Epithelial cell of esophagus (primary cell): ENCODE measurements around the gene PBX1.
A peak's percentile ranks its signal among the peaks of the same experiment; 100 is the strongest.

Source experiments
- DNase-seq: peaks from one replicate; pipeline ENCODE4 v3.0.0; 2010; ENCODE audit warnings: low read depth
- H3K4me3 ChIP-seq: 2 replicates; pipeline ENCODE4 v1.5.1; 2011; ENCODE audit warnings: mild to moderate bottlenecking, low read length, control low read depth
- TF ChIP-seq, protein P1 (sequence below): IDR thresholded peaks from 2 replicates; pipeline ENCODE4 v1.5.1; 2011; ENCODE audit warnings: low read depth, mild to moderate bottlenecking, low read length, control low read depth, inconsistent platforms; ENCODE audit not compliant: insufficient read depth; ENCODE audit errors: missing control alignments

Gene PBX1

DNA sequence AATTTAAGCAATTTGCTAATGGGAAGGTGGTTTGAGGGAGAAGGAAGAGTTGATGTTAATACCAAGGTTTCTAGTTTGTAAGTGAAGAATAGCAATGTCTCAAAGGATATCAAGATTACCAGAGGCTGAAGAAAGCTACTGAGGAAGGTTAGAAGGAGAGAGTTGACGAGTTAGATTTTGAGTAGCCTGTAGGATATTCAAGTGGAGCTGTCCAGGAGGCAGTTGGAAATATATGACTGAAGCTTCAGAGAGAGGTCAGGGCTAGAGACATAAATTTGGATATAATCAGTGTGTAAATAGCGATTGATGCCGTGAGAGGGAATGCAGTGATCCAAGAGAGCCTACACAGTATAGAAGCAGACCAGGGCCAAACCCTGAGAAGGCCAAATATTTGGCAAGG lies 48.4 kb downstream of the PBX1 start:
- DNase-seq = no peak
- no peak overlapping the region for H3K4me3 ChIP-seq
- TF ChIP-seq, protein P1, sequence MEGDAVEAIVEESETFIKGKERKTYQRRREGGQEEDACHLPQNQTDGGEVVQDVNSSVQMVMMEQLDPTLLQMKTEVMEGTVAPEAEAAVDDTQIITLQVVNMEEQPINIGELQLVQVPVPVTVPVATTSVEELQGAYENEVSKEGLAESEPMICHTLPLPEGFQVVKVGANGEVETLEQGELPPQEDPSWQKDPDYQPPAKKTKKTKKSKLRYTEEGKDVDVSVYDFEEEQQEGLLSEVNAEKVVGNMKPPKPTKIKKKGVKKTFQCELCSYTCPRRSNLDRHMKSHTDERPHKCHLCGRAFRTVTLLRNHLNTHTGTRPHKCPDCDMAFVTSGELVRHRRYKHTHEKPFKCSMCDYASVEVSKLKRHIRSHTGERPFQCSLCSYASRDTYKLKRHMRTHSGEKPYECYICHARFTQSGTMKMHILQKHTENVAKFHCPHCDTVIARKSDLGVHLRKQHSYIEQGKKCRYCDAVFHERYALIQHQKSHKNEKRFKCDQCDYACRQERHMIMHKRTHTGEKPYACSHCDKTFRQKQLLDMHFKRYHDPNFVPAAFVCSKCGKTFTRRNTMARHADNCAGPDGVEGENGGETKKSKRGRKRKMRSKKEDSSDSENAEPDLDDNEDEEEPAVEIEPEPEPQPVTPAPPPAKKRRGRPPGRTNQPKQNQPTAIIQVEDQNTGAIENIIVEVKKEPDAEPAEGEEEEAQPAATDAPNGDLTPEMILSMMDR = no peak

DNA sequence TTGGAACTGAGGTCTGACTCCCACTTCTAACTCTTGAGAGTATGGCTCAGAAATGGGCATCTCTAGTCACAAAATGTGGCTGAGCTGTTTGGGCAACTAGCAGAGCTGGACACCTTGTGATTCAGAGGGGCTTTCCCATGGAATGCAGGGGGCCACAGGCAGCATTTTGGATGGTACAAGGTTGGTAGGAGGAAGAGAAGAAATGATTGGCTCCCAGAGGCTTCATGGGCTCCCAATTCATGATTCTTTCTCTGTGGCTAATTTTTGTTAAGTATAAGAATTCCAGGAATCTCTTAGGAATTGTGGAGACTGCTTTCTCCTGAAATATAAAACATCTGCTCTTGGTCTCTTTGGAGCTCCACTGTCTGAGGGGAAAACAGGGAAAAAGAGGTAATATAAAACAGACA lies 49.7 kb downstream of the PBX1 start:
- no peak for DNase-seq
- TF ChIP-seq, protein P1 = no peak
- no peak overlapping the region for H3K4me3 ChIP-seq

DNA sequence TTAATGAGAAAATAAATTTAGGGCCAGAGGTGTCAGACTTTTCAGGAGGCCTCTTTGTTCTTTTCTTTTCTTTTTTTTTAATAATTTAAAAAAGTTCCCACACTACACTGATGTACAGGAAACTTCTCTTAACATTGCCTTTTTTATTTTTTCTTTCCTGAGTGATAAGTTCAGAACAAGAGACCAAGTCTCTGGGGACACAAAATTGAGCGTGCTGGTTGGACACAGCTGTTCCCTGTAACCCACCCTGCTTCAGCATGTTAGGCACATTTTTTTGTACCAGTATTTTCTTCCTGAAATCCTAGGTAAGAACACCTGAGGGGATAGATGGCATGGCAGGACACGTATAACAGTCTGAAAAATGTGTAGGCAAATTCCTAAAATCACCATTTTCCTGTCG lies 50.1 kb downstream of the PBX1 start:
- TF ChIP-seq, protein P1 = no peak
- H3K4me3 ChIP-seq = no peak overlapping the region
- no peak for DNase-seq

DNA sequence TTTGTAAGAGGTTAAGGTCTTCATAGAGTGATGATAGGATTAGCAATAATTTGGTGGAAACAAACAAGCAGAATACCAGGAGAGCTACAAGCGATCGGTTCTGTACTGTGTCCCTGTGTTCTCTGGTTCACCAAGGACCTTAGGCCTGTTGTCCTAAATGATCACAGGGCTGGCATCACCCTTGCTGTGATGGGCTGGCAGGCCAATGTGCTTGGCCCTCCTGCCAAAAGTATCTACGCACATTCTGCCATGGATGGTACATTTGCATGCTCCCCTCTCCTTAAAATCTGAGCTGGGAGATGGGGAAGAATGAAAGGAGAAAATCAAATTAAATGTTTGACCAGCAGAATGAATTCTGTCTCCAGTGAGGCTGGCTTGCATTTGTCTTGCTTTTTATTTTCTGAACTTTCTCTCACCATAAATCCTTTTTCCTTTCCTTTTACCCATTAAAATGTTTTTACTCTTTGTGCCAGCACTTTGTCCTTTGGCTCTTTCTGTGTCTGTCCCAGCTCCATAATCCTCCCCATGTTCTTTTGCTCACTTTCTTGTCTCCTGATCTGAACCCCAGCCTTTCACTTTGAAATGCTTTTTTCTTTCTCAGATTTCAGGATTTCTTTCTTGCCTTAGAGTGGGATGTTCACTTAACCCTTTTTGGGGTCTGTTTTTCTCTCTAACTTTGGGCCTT lies 51.7 kb downstream of the PBX1 start:
- DNase-seq = no peak
- H3K4me3 ChIP-seq = no peak overlapping the region
- TF ChIP-seq, protein P1 = no peak

DNA sequence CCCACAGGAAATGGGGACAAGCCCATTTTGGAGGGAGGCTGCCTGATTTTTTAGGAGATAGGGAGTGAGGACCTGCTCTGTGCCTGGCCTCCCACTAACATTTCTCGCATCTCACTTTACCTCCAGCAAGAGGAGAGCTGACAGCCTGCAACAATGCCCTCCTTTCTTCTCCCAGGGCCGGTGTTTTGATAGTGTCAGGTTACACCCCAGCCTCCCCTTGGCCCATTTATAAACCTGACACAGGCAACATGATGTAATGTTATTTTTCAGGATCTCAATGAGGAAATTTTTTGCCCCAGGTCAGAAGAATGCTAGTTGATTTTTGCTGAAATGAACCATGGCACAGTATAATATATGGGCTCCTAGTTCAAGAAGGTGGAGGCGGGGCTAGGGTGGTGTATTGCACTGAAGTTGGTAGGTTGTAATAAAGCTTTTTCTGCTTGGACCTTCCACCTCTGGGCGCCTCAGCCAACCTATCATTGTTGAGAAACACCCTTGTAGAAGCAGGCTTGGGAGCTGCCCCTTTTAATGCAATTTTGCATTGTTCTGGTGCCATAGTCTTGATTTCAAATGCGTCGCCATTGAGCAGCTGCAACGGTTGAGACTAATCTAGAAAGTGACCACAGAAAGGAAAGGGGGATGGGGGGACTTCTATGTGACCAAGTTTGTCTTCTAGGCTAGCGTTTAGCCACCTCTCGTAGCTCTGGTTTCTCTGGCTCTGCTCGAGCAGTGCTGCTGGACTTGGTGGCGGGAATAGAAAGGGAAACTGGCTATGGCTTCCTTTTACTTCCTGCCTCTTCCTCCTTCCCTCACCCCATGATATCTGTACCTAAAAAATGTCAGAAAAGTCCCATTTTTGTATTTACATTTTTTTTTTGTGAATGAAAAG lies 53.0 kb downstream of the PBX1 start:
- no peak overlapping the region for H3K4me3 ChIP-seq
- DNase-seq = peak; percentile 91
- TF ChIP-seq, protein P1 = no peak

DNA sequence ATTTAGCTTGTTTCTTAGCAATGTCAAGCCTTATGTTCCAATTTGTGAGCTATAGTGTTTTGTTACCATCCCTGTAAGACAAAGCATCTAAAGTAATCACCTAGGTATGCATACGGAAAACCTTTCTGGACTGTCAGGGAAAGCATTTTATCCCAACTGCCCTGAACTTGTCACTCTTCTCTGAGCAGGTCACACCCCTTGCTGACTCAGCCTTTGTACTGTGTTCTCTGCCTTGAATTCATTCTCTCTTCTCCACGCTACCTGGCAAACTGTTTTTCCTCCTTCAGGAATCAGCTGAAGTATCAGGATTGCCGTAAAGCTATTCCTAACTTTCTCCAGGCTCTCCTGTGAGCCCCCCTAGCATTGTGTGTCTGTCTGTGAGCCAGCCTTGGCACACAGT lies 54.2 kb downstream of the PBX1 start:
- DNase-seq = peak; percentile 91
- no peak overlapping the region for H3K4me3 ChIP-seq
- TF ChIP-seq, protein P1 = no peak

DNA sequence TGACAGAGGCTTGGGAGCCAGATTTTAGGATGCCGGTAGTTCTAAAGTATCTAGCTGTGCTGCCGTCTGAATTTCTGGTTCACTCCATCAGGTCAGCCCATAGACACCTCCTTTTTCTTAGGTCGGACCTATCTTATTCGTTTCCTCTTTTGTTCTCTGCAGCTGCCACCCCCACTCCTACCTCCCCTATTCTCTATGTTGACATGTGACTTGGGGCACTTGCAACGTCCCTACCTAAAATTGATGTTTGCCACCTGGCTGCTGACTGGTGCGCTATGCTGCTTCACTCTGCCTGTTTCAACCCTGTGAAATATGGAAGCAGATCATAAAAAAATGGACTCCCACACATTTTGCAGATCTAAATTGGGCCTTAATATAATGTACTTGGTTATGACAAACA lies 55.3 kb downstream of the PBX1 start:
- DNase-seq = no peak
- no peak overlapping the region for H3K4me3 ChIP-seq
- TF ChIP-seq, protein P1 = no peak
